GM23248 (cell line): ENCODE measurements around the gene CBFA2T3. TPM values are rescaled to one million over a fixed set of nuclear protein-coding genes. Genes with fewer than 3 reads are reported as not detected.

Experiments
- DNase-seq: peaks from one replicate; pipeline ENCODE4 v3.0.0-alpha.2; 2015
- H2AFZ ChIP-seq: fragments of 200-600 bp; sonication (generic); 2 replicates; pipeline ENCODE4 v1.6.1; 2016; ENCODE audit warnings: antibody characterized with exemption
- H3F3A ChIP-seq: fragments of 200-600 bp; sonication (generic); 2 replicates; pipeline ENCODE4 v1.6.1; 2016; ENCODE audit warnings: mild to moderate bottlenecking, antibody characterized with exemption, mixed run types; ENCODE audit not compliant: insufficient read depth
- H3K27ac ChIP-seq: fragments of 200-600 bp; sonication (generic); 2 replicates; pipeline ENCODE4 v1.5.1; 2016; ENCODE audit warnings: mild to moderate bottlenecking
- H3K27me3 ChIP-seq: fragments of 200-600 bp; sonication (generic); replicated peaks from 2 replicates; pipeline ENCODE4 v1.6.1; 2016; ENCODE audit warnings: mild to moderate bottlenecking; ENCODE audit not compliant: insufficient read depth
- H3K36me3 ChIP-seq: fragments of 200-600 bp; sonication (generic); 2 replicates; pipeline ENCODE4 v1.6.1; 2016; ENCODE audit warnings: low read depth, mild to moderate bottlenecking
- H3K4me1 ChIP-seq: fragments of 200-600 bp; sonication (generic); 2 replicates; pipeline ENCODE4 v1.6.1; 2016; ENCODE audit warnings: mild to moderate bottlenecking; ENCODE audit not compliant: insufficient read depth
- H3K4me2 ChIP-seq: fragments of 200-600 bp; sonication (generic); one replicate; pipeline ENCODE4 v1.6.1; 2016; ENCODE audit warnings: mild to moderate bottlenecking; ENCODE audit not compliant: unreplicated experiment
- H3K4me3 ChIP-seq: fragments of 200-600 bp; sonication (generic); 2 replicates; pipeline ENCODE4 v1.5.1; 2016; ENCODE audit warnings: mild to moderate bottlenecking
- H3K79me2 ChIP-seq: fragments of 200-600 bp; sonication (generic); 2 replicates; pipeline ENCODE4 v1.6.1; 2016; ENCODE audit warnings: mild to moderate bottlenecking; ENCODE audit not compliant: insufficient read depth
- H3K9ac ChIP-seq: fragments of 200-600 bp; sonication (generic); 2 replicates; pipeline ENCODE4 v1.6.1; 2016; ENCODE audit warnings: mild to moderate bottlenecking
- H3K9me2 ChIP-seq: fragments of 200-600 bp; sonication (generic); 2 replicates; pipeline ENCODE4 v1.6.1; 2016; ENCODE audit warnings: mixed run types, mild to moderate bottlenecking, moderate library complexity; ENCODE audit not compliant: insufficient read depth
- H3K9me3 ChIP-seq: fragments of 200-600 bp; sonication (generic); one replicate; pipeline ENCODE4 v1.6.1; 2017; ENCODE audit warnings: low read depth
- H4K20me1 ChIP-seq: fragments of 200-600 bp; sonication (generic); 2 replicates; pipeline ENCODE4 v1.6.0; 2016; ENCODE audit not compliant: insufficient read depth
- EZH2 ChIP-seq: fragments of 200-600 bp; sonication (generic); IDR thresholded peaks from 2 replicates; pipeline ENCODE4 v1.6.1; 2018; ENCODE audit warnings: antibody characterized with exemption, mild to moderate bottlenecking; ENCODE audit not compliant: insufficient read depth, poor library complexity, severe bottlenecking
- EZH2phosphoT487 ChIP-seq: fragments of 200-600 bp; sonication (generic); IDR thresholded peaks from 2 replicates; pipeline ENCODE4 v1.6.1; 2018; ENCODE audit warnings: antibody characterized with exemption, moderate library complexity, mild to moderate bottlenecking, low read depth; ENCODE audit not compliant: insufficient read depth
- WGBS, 2 experiments: methylation state at CpG; one replicate each; pipeline ENCODE4 v1.1.6; 2015 to 2017; ENCODE audit warnings: low lambda C conversion rate in 2 of 2, low coverage in 1 of 2; ENCODE audit errors: missing lambda C conversion rate in 2 of 2; 5-methylcytosine and 5-hydroxymethylcytosine counted together
- in situ Hi-C: fragments of 300-500 bp; cut with MboI; formaldehyde crosslinking; loops from 2 replicates; pipeline ENCODE4 v1.15.0; 2020
- polyA plus RNA-seq: library from polyadenylated mRNA; unstranded; fragments of >200 nt; fragmentation: Nextera tagmentation; extraction: Ambion mirVana; gene quantifications from 2 replicates; pipeline ENCODE4 v1.2.1, GENCODE V29; 2016
- total RNA-seq: library from RNA; depleted of rRNA; stranded (reverse); fragments of >200 nt; shearing (Covaris generic); gene quantifications from 2 replicates; pipeline ENCODE4 v1.2.3, GENCODE V29; 2014

Gene CBFA2T3
- total and polyA plus RNA-seq, 2 experiments from 2014 or later, result not detected

GRCh38 chr16:88994695-88995094 is 17.7 kb upstream of the CBFA2T3 start:
- Histone ChIP-seq H3K9ac (no peak overlapping the region), H3K79me2 (no peaks in the 10 kb centered on the region), H3K9me3 (no peaks in the 10 kb centered on the region), H3K4me2 (no peak overlapping the region), H3K4me1 (no peaks in the 10 kb centered on the region), H3K27me3 (peaks cover 17% of the 10 kb centered on the region), H3K36me3 (no peaks in the 10 kb centered on the region), H3K4me3 (no peak overlapping the region), H3K9me2 (no peaks in the 10 kb centered on the region), H2AFZ (no peak overlapping the region), H3F3A (no peaks in the 10 kb centered on the region), H3K27ac (no peak overlapping the region), H4K20me1 (no peaks in the 10 kb centered on the region)
- TF ChIP-seq EZH2phosphoT487 (no peak), EZH2 (no peak)
- DNase-seq, result no peak
- in situ Hi-C loops, result no loop called here
- 50 to 51% methylated on average over 12 of the region's 12 CpGs for WGBS, 2 experiments

GRCh38 chr16:88993946-88994600 is 17.1 kb upstream of the CBFA2T3 start:
- Histone ChIP-seq H3K9me2 (no peaks in the 10 kb centered on the region), H2AFZ (no peak overlapping the region), H3K9ac (no peak overlapping the region), H3K79me2 (no peaks in the 10 kb centered on the region), H3K4me2 (no peak overlapping the region), H3K36me3 (no peaks in the 10 kb centered on the region), H4K20me1 (no peaks in the 10 kb centered on the region), H3K27ac (no peak overlapping the region), H3K4me1 (no peaks in the 10 kb centered on the region), H3K27me3 (peaks cover 21% of the 10 kb centered on the region), H3K4me3 (no peak overlapping the region), H3K9me3 (no peaks in the 10 kb centered on the region), H3F3A (no peaks in the 10 kb centered on the region)
- in situ Hi-C loops, result no loop called here
- TF ChIP-seq EZH2phosphoT487 (no peak), EZH2 (no peak)
- no peak for DNase-seq
- WGBS, 2 experiments, result 45 to 63% methylated on average over 13 to 19 of the region's 19 CpGs

GRCh38 chr16:88993166-88993761 is 16.3 kb upstream of the CBFA2T3 start:
- H3F3A ChIP-seq, result no peaks in the 10 kb centered on the region

GRCh38 chr16:88992351-88993165 is 15.6 kb upstream of the CBFA2T3 start:
- WGBS, 2 experiments, result 40 to 47% methylated on average over 24 to 36 of the region's 36 CpGs
- TF ChIP-seq EZH2phosphoT487 (no peak), EZH2 (no peak)
- Histone ChIP-seq H3K27ac (no peak overlapping the region), H3K9me3 (no peaks in the 10 kb centered on the region), H3K79me2 (no peaks in the 10 kb centered on the region), H3F3A (no peaks in the 10 kb centered on the region), H3K36me3 (no peaks in the 10 kb centered on the region), H3K4me3 (no peak overlapping the region), H4K20me1 (no peaks in the 10 kb centered on the region), H3K4me1 (no peaks in the 10 kb centered on the region), H2AFZ (no peak overlapping the region), H3K9ac (no peak overlapping the region), H3K9me2 (no peaks in the 10 kb centered on the region), H3K27me3 (peaks cover 21% of the 10 kb centered on the region), H3K4me2 (no peak overlapping the region)
- no peak for DNase-seq
- in situ Hi-C loops, result no loop called here

More at GRCh38 chr16:88993166-88993761, 16.3 kb upstream of the CBFA2T3 start:
- TF ChIP-seq EZH2 (no peak), EZH2phosphoT487 (no peak)
- Histone ChIP-seq H3K4me3 (no peak overlapping the region), H4K20me1 (no peaks in the 10 kb centered on the region), H3K27ac (no peak overlapping the region), H3K36me3 (no peaks in the 10 kb centered on the region), H2AFZ (no peak overlapping the region), H3K4me2 (no peak overlapping the region), H3K4me1 (no peaks in the 10 kb centered on the region), H3K79me2 (no peaks in the 10 kb centered on the region), H3K9ac (no peak overlapping the region), H3K9me3 (no peaks in the 10 kb centered on the region), H3K9me2 (no peaks in the 10 kb centered on the region), H3K27me3 (peaks cover 21% of the 10 kb centered on the region)
- DNase-seq, result no peak
- in situ Hi-C loops, result no loop called here
- WGBS, 2 experiments, result 3 to 5% methylated on average over 5 of the region's 6 CpGs
